ENCODE results near the gene ABCF1.
A peak's percentile ranks its signal among the peaks of the same experiment; 100 is the strongest.
"Not testable (repeated sequence)": the region's sequence is repeated elsewhere in the genome, so short reads cannot be mapped to it uniquely, and the experiment has no call there.

The ABCF1 gene

DNA sequence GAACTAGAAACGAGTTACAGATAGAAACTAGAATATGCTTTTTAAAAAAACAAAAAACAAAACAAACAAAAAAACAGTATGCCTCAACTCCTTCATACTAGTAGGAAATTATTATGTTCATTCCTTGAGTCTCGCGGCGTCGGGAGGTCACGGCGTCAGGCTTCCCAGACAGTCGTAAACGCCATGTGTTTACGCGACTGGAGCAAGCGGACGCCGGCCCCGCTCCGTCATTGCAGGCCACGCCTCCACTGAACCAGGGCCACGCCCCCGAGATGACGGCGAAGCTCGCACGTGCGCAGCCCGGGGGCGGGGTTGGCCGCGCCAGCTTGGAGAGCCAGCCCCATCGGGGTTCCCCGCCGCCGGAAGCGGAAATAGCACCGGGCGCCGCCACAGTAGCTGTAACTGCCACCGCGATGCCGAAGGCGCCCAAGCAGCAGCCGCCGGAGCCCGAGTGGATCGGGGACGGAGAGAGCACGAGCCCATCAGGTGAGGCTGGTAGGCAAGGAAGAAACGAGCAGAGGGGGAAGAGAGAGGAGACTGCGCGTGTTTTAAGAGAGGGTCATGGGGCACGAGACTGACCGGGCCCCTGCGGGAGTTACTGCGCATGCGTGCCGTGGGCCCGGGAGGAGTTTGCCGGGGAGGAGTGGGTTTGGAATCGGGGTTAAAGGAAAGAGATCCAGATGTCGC is at the start of gene ABCF1:
Gene ABCF1, plus strand, starts transcription at position 368 of the 687 bp plus-strand sequence. Its CDS starts 46 bp downstream, at position 414.
- DNase-seq, result peak; percentile 93

DNA sequence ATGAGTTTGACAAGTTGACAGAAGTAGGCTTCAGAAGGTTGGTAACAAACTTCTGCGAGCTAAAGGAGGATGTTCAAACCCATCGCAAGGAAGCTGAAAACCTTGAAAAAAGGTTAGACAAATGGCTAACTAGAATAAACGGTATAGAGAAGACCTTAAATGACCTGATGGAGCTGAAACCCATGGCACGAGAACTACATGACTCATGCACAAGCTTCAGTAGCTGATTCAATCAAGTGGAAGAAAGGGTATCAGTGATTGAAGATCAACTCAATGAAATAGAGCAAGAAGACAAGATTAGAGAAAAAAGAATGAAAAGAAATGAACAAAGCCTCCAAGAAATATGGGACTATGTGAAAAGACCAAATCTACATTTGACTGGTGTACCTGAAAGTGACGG is 49.3 kb upstream of the ABCF1 start:
- not testable (repeated sequence) for DNase-seq

DNA sequence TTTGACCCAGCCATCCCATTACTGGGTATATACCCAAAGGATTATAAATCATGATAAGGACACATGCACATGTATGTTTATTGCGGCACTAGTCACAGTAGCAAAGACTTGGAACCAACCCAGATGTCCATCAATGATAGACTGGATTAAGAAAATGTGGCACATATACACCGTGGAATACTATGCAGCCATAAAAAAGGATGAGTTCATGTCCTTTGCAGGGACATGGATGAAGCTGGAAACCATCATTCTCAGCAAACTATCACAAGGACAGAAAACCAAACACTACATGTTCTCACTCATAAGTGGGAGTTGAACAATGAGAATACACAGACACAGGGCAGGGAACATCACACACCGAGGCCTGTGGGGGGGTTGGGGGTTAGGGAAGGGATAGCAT is 44.8 kb upstream of the ABCF1 start:
- not testable (repeated sequence) for DNase-seq

DNA sequence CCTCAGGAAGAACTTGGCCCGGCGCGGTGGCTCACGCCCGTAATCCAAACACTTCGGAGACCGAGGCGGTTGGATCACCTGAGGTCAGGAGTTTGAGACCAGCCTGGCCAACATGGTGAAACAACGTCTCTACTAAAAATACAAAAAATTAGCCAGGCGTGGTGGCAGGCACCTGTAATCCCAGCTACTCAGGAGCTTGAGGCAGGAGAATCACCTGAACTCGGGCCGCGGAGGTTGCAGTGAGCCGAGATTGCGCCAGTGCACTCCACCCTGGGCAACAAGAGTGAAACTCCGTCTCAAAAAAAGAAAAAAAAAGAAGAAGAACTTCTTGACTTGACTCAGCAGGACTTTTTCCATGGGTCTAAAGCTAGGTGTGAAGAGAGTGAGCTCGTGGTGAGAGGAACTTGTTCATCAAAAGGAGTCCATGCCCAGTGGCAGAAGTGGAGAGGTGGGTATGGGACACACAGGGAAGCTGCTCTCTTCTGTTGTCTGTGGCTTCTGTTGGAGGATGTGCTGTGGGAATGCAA is 41.8 kb upstream of the ABCF1 start:
- DNase-seq, result not testable (repeated sequence)

DNA sequence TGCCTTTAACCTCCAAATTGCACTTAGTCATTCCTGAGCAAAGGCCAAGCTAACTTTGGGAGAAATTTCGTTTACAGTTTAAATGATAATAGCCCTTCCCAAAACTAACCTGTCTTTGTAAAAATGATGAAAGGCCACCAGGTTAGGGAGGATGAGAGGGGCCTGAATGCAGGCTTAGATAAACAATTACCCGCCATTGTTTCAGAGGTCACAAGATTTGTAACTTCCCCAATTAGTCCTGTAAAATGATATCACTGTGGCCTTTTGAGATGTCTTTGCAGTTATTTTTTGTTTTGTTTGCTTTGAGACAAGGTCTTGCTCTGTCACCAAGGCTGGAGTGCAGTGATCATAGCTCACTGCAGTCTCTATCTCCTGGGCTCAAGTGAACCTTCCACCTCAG is 41.2 kb upstream of the ABCF1 start:
- DNase-seq, result no peak

- no peak for DNase-seq
Measured at GRCh38 chr6:30533460-30534294, 37.6 kb upstream of the ABCF1 start.

GRCh38 chr6:30537931-30538330 is 33.3 kb upstream of the ABCF1 start:
- DNase-seq, result no peak

- peak; percentile 88 for DNase-seq
Measured at GRCh38 chr6:30541515-30542403, 29.5 kb upstream of the ABCF1 start.

GRCh38 chr6:30542404-30542725 is 28.9 kb upstream of the ABCF1 start:
- no peak for DNase-seq

DNA sequence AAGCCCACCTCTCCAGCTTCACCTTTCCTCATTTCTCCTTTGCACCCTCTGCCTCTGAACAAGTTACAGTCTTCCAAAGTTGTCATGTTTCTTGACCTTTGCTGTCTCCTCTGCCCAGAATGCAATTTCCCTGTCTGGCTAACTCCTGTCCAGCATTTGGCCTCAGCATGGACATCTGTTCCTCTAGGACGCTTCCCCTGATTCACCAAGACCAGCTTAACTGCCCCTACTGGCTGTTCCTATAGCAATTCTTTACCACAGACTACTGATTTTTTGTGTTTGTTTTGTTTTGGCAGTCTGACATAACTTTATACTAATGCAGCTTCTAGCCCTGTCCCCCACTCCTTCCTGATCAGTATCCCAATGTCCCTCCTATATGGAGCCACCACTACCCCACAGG is 28.3 kb upstream of the ABCF1 start:
- no peak for DNase-seq

GRCh38 chr6:30543821-30544220 is 27.4 kb upstream of the ABCF1 start:
- no peak for DNase-seq

DNA sequence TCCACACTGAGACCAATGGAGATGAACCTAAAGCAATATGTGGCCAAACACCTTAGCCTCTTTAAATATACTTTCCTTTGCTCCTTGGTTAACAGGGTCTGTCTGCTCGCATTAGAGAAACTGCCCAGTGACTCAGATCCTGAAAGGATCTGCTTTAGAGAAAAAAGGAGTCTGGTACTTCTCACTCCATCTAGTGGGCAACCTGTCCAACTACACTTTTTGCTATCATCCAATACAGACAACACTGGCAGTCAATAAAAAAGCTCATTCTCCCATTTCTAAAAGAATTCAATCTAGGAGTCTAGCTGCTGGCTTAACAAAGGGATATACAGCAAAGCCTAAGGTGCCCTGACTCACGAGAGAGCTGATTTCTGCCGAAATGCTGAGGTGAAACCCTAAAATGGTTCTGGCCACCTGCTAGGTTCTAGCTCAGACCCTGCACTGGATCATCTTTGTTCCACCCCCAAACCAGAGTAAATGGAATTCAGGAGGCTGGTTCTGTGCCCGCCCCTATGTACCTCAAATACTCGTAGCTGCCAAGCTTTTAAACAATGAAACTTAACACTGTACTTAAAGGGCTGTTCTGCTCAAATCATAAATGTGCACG is 26.5 kb upstream of the ABCF1 start:
- peak; percentile 48 for DNase-seq

GRCh38 chr6:30547454-30547853 is 23.8 kb upstream of the ABCF1 start:
- DNase-seq, result no peak

DNA sequence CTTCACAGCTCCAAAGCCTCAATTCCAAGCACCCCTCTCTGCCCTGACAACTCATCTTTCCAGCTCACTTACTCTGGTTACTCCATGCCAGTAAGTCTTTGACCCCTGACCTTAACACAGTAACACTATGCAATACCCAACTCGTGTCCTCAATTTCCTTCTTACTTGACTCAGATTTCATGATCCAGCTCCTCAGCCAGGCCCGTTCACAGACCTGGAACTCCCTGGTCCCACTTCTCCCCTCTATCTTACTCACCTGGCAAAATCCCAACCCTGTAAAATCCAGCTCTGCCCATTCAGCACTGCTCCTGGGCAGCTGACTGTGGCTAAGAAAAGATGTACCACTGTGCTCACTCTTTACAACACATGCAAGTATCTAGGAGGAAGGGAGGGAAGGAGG is 22.9 kb upstream of the ABCF1 start:
- DNase-seq, result no peak

GRCh38 chr6:30554404-30554803 is 16.8 kb upstream of the ABCF1 start:
- DNase-seq, result no peak

- DNase-seq, result peak; percentile 15
Measured at GRCh38 chr6:30554962-30555815, 16.1 kb upstream of the ABCF1 start.

- no peak for DNase-seq
Measured at GRCh38 chr6:30555816-30556065, 15.5 kb upstream of the ABCF1 start.

DNA sequence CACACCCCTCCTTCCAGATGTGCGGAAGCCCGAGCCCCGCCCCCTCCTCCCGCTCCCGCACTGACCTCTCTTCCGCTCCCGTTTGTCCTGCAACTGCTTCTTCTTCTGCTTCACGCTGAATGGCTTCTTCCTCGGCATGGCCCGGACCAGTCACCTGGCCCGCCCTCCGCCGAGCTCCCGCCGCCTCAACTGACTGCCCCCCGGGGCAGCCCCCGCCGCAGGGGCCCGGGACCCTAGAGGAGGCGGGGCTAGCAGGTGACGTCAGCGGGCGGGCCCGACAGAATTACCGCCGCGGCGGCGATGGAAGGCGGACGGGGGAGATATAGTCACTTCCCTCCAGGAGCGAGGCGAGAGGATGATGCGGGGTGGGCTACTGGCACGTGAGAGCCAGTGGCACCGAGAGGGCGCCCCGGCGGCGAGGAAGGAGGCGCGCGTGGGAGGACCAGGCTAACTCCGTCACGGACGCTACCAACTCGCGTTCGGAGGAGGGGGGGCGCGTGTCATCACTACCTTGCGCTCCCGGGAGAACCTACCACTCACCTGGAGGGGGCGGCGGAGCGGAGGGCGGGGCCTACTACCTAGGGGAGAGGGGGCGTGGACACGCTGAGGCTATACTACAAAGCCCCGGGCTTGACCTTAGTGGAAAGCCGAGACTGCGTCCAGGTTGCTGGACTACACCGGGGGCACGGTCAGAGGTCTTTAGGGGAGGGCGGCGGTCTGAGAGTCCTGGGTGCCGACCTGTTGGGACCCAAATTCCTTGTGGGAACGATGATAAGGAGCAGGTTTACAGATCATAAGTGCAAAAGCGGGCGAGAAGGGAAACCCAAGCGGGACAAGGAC is 15.0 kb upstream of the ABCF1 start, which contains the start of gene GNL1:
Gene GNL1, minus strand, starts transcription at position 424 of the 840 bp plus-strand sequence. Its CDS starts 286 bp downstream, at position 138.
- DNase-seq, result peak; percentile 94

DNA sequence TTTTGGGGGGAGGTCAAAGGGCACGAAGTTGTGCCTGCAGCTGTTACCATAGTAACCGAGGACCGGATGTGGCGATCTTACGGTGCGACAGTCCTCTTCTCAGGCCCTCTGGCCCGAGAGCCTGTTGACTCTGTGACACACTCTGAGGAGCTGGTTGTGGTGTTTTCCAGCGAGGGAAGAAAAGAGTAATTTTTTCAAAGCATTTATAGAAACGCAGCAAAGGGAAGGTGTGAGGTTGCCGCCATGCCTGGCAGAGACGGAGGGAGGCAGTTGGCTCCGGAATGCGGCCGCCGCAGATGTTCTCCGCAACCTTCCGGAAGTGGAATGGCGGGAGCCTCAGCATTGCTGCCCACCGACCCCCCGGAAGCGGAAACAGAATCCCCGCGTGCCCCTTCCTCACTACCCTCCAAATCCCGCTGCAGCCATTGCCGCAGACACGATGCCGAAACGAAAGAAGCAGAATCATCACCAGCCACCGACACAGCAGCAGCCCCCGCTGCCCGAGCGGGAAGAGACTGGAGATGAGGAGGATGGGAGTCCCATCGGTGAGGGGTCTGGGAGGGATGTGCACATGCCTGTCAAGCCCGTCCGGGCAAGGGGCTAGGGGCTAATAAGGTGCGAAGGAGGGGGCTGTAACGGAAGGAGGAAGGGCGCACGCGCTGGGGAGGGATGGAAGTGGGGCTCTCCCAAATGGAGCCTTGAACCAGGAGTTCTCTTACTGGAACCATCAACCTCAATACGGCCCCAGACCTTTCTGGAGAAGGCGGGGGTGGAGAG is 14.1 kb upstream of the ABCF1 start, which contains the start of gene PRR3:
Gene PRR3, plus strand, starts transcription at position 390 of the 777 bp plus-strand sequence. Its CDS starts 50 bp downstream, at position 440.
- DNase-seq, result peak; percentile 91

- no peak for DNase-seq
Measured at GRCh38 chr6:30557683-30557981, 13.6 kb upstream of the ABCF1 start.

Measured in NCI-H510A treated with DMSO at 0.1 percent for 48 hours (cell line).